GM21717 (cell line): ENCODE measurements around the gene OPALIN.
"Not testable (repeated sequence)": the region's sequence is repeated elsewhere in the genome, so short reads cannot be mapped to it uniquely, and the experiment has no call there.

ENCODE experiments used
- ATAC-seq: cut with Tn5 transposase; IDR thresholded peaks from one replicate; pipeline ENCODE4 v1.9.1; 2021; ENCODE audit warnings: mild to moderate bottlenecking, moderate library complexity; ENCODE audit not compliant: unreplicated experiment

OPALIN gene

DNA sequence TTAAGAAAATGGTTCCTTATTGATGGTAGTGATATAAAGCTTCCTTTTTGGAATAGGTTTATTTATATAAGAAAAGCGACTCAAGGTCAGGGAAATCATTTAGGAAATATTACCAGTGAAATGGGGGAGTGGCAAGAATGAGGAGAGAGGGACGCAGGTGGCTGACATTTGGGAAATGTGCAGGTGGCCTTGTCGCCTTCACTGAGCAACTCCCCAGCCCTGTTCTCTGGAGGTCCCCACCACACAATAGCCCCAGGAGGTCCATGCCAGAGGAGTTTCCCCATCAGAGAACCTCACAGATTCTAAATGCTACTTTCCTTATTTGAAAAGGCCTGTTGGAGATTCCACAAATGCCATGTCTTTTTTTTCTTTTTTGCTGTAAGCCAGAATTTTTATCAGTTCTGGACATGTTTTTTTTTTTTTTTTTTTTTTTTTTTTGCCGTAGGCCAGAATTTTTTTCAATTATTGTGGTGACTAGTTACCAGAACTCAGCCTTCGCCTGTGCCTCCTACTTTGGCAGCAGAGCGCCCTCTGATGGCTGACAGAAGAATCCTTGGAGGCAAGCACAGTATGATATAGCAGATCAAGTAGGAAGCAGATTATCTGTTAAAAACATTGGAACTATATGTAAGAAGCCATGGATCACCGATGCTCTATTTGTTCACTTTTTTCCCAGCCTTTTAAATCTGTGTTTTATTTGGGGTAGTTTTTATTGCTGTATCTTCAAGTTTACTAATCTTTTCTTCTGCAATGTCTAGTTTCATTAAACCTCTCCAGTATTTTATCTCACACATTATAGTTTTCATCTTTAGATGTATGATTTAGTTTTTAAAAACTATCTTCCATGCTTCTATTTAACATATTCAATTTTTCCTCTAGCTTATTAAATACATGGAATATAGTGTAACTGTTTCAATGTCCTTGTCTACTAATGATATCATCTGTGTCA lies 18.6 kb downstream of the OPALIN start:
- ATAC-seq = peak; percentile 51

DNA sequence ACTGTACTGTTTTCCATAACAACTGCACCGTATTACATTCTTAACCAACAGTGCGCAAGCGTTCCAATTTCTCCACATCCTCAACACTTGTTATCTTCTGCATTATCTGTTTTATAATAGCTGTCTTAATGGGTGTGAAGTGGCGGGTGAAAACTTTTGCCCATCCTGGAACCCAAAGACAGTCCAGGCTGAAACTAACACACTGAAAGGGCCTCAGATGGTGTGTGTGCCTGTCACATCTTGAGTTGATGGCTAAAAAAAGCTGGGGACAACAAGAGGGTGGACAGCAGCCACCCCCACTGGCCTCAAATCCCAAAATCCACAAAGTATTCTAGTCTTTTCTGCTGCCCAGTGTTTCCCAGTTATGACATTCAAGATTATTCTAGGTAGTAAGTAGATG lies 19.4 kb downstream of the OPALIN start:
- no peak for ATAC-seq

DNA sequence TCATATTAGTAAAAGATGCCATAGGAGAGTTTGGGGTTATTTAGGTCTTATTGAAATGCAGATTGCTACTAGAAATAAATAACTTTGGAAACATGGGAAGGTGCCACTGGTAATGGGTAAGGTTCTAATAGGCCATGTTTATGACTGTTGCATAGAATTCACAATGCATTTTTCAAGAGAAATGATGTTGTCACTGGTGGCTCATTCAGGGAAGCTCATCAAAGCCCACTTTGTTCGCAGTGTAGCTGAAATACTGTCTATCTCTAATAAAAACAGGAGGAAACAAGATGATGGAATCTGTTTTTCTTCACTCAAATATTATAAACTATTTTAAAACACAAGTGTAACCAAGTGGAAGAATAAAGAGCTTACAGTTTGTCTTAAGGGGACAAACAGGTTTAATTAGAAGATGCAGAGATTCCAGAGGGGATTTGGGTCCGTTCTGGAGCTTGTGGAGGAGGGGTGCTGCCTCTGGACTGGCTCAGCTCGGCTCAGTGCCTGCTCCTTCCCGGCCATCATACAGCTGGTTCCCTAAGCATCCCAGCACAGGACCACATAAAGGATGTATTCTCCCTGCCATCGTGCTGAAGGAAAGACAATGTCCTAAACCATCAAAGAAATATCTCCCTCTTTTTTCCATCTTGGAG lies 20.4 kb downstream of the OPALIN start:
- no peak for ATAC-seq

DNA sequence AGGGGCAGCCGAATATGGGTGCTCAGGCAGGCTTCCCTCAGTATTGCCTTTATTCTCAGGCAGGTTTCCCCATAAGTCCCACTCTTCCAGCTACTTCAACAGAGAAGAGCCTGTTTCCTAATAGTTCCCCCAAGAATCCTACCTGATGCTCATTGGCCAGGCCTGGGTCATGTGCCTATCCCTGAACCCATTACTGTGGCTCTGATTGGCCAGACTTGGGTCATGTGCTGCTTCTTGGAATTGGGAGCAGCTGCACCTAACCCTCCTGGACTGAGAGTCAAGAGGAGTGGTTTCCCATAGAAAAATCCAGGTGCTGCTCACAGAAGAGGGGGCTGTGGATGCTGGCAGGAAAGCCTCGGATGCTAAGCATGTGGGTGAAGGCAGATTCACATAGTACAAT lies 21.7 kb downstream of the OPALIN start:
- ATAC-seq = no peak

DNA sequence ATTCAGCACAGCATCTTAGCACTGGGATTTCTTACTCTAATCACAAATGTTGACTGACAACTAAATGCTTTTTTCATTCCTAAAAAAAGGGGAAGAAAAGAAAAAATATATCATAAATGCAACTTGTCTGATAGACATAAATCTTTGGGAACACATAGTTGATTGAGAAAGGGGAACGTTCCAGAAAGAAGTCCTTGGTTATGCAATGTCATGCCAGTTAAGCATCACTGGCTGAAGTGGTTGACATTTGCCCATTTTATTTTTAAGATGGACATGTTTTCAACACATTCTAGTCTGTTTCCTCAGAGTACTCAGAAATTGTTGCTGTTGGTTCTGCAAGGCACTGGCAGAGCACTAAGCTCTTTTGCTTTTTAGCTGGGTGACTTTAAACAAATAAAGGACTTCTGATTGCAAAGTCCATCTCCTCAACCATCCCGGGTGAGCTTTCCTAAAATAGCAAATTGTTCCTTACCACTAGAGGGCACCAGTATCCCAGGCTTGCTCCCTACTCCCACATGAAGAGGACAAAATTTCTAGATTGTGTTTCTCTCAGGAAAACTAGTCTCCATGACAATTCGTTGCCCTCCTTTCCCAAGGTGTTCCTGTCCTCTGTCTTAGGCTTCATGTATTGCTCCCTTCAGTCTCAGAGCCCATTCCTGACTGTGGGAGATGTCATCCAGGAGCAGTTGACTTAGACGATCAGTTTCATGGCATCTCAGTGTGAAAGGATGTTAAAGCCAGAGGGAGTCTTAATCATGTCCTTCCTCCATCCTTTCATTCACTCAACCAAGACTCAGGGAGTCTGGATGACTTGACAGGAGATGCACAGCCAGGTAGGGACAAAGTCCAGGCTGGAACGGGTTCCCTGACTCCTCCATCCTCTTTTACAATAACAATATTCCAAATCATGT lies 23.9 kb downstream of the OPALIN start:
- ATAC-seq = no peak

DNA sequence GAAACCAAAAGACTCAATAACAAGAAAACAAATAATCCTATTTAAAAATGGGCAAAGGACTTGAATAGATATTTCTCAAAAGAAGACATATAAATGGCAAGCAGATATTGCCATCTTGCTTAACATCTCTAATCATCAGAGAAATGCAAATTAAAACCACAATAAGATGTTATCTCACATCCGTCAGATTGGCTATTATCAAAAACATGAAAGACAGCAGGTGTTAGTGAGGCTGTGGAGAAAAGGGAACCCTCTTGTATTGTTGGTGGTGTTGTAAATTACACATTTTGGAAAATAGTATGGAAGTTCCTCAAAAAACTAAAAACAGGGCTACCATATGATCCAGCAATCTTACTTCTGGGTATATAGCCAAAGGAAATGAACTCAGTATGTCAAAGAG lies 25.7 kb downstream of the OPALIN start:
- no peak for ATAC-seq

DNA sequence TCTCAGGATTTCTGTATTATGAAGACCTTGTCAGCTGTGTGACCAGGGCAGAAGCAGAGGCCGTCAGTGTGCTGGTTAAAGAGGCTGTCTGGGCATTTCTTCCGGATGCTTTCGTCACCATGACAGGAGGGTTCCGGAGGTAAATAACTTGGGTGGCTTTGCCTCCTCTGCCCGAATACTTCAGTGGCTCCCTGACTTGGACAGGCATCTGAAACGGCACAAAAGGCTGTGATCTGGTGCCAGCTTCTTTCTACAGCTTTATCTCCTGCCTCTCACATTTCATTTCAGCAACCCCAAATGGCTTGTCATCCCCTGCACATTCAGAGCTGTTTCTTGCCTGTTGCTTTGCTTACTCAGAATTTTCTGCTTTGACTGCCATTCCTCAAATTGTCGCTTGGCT lies 31.3 kb downstream of the OPALIN start:
- no peak for ATAC-seq

DNA sequence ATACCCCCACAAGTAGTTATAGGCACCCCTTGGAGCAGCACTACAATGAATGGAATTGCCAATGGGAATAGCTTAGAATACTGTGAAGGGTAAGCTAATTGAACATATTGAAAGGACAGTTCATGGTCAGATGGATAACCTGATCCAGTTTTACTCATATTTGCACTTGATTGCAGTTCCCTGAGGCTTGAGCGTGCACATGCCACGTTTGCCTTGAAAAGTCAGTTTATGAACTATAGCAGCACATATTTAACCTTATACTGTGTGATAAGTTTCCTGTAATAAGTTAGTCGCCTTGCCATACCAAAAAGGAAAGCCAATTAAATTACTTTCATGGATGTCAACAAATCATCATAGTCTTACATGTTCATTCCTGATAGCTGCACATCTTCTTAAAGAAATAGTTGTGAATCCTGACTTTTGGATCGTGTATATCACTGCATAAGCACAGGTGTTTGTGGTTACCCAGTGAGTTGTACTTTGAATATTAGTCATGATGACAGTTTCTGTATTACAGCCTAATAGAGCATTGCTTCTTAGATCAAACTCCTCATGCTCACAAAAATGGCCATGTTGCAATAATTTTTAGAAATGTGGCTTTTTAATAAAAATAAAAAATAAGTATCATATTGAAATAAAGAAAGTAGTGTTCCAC lies 33.0 kb downstream of the OPALIN start:
- ATAC-seq = peak; percentile 91

DNA sequence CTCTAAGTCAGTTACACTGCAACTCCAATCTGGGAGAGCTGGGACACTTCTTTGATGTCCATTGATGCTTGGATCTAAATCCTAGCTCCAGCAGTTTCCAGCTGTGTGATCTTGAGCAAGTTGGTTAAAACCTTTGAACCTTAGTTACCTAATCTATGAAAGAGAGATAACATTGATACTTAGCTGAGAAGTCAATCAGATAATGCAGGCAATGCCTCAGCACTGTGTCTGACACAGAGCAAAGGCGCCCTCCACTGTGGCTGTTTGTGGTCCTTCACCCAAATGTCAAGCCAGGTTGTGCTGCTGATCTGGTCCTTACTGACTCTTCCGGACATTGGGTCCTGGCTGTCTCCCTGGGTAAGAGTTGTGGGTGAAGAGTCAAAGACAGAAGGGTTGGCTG lies 34.4 kb downstream of the OPALIN start:
- ATAC-seq = no peak

DNA sequence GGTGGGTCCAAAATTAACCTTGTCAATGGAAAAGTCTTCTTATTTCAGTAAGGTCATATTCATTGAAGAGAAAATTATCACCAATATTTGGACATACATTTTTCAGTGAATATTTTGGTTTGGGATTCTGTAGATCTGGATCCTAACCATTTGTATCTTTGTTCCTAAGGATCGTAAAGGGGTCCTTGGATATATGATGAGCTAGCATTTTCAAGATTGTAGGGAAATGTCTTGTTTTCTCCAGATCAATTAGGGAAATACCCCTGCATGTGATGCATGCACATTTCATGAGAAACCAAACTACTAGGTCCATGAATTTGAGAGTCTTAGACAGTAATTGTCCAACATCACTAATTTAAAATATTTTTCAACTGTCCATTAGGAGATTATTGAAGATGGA lies 36.5 kb downstream of the OPALIN start:
- no peak for ATAC-seq

DNA sequence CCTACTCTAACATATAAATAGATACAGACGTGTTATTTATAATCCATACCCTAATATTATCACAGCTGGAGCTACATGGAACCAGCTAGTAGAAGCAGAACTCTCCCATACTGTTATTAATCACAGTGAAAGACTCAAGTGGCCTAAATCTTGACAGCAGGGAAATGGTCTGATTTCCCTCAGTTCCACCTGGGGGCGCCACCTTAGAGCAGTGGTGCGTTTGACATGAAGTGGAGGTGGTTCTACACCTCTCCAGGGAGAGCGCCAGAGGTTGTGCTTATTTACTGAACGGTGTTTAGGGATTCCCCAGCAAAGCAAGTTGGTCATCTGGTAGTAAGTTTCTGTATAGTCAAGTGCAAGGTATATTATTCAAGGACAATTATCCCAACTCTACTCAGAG lies 37.0 kb downstream of the OPALIN start:
- no peak for ATAC-seq

DNA sequence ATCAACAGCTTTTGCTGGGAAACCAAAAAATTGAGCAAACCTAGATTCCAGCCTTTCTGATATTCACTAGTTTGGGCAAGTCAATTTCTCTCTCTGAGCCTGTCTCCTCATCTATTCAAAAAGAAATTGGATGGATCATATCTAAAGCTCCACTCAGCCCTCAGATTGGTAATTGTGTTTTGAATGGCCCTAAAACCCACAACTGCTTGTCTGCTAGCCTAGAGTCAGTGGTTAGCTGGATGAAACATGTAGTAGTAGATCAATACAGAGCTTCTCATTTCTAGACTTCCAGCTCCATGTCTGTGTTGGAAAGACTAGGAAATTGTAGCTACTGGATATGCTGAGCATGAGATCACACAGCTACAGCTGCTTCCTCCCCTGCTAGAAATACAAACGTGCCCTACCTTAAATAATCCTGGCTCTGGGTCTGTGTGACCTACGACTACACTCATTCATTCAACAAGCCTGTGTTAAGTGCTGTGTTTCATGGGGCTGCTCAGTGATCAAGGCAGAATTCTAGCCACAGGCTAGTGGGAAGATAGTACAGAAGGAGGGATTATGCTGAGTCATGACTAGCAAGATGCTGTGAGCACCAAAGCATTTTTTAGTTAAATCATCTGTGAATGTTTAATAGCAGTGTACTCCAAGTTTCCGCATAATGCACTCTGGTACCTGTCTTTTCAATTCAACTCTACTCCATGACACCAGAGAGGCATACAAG lies 38.9 kb downstream of the OPALIN start:
- no peak for ATAC-seq

DNA sequence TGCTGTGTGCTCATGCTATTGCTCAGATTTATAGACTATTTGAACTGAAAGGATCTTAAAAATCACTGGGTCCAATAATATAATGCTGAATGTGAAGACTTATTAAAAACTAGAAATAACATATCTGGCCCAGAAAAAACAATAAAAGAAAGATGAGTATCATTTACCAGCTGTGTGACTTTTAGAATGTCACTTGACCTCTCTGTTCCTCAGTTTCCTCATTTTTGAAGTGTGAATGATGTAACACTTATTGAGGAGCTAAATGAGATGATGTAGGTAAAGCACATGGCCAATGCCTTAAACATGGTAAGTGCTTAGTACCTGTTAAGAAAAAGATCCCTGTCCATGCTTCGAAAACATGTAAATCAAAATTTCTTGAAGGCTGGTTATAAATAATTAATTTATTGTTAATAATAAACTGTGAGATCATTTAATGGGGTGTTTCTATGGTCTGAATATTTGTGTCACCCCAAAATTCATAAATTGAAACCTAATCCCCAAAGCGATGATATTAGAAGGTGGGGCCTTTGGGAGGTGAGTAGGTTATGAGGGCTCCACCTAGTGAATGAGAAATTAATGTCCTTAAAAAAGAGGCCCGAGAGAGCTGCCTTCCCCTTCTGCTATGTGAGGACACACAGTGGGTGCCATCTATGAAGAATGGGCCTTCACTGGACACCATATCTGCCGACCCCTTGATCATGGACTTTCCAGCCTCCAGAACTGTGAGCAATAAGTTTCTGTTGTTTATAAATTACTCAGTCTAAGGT lies 41.6 kb downstream of the OPALIN start:
- ATAC-seq = no peak

DNA sequence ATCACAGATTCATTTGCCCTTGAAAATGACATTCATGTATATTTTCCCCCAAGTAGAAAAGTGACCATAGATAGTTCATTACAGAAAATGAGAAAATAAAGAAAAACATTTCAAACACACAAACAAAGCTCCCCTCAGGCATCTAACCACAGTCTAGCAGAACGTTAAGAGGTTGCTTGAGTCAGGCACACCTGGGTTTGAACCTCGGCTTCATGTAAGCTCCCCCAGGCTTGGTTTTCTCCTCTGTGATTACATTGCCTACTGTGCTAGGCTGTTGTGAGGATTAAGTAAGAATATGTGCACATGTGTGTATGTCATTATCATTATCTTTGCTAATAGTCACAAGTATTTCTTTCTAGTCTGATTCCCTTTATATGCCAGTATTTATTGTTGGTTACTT lies 45.5 kb downstream of the OPALIN start:
- ATAC-seq = no peak

DNA sequence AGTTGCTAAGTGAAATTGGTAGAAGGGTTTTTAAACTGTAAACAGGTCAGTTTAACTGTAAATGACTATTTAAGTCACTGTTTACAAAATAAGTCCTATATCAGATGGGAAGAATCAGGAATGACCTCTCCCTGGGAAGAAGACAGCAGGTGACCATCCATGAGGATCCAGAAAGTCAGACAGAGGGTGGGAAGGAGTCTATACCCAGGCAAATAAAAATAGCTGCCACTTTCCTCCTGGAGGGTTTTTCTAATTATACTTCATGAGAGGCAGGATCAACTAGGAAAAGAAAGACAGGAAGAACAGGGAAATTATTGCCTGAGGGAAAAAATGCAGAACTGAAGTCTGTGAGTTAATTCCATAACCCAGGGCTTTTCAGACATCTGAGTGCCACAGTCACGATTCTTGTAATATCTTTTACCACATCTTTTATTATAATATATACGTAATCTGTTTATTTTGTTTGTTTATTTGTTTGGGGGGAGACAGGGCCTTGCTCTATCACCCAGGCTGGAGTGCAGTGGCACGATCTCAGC lies 47.6 kb downstream of the OPALIN start:
- no peak for ATAC-seq

DNA sequence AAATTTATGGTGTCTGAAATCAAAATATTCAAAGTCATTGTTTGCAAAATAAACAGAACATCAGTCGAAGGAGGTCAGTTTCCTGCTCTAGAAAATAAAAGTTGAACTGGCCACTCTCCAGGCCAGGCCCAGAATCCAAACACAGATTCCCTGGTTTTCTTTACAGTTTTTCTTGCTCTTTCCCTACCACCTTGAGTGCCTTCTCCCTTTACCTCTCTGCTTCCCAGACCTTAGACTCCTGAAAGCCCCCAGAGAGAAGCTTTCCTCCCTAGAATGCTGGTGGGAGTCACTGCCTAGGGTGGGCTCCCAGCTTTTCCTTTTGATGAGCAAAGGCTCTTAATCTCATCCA lies 48.5 kb downstream of the OPALIN start:
- no peak for ATAC-seq

DNA sequence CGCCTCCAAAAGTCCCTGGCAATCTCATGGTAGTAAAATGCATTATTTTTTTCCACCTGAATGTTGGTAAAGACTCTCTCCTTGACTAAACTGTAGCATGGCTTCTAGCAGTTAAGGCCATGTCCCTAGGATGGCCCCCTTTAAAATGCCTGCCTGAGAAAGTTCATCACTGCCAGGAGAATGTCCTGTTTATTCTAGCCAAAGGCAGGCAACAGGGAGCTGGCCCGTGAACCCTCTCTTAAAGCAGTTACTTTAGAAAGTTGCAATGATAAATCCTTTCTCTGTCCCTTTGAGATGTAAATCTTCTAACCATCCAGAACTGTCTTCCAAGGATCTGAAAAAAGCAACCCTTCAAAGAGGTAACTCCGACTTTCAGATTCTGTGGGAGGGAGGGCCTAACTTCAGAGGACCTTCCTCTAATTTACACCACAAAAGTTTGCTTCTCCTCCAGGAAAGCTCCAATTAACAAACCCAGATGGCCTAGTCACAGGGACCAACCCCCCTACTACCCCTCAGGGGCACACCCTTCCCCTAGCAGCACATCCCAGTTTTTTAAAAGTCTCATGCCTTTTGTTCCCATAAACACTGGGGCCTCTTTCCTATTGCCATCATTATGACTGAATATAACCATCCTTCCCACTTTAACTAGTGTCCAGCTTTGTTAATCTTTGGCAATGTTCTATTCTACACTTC lies 49.0 kb downstream of the OPALIN start:
- ATAC-seq = no peak

DNA sequence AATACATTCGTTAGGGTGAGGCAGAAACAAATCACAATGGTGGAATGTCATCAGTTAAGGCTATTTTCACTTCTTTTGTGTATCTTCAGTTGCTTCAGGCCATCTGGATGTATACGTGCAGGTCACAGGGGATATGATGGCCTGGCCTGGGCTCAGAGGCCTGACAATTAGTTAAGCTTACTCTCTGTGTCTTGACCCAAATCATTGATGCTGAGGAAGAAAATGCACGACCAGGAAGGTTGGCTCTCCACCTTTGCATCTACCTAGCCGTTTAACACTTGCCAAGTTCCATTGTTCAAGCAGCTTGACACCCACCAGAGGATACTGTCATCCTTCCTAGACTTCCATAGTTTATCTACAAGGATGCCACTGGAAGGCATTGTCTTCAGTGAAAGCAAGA lies 49.9 kb downstream of the OPALIN start:
- ATAC-seq = not testable (repeated sequence)

DNA sequence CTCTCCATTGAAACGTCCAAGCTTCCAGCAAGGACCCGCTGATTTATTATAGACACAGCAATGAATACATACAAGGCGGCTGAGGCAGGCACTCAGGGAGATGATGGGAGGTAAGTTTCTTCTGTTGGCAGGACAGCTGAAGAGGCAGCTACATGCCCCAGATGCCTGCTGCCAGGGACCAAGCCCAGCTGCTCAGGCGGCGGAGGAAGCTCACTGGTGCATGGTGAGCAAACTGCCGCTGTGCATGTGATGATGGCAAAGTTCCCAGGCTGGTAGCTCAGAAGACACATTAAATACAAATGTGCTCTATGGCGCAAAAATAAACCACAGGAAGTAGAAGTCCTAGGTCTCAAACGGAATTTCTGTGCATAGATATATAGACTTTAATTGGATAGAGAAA lies 52.3 kb downstream of the OPALIN start:
- ATAC-seq = no peak
